ENCODE measurements around the gene HS3ST2.

DNA sequence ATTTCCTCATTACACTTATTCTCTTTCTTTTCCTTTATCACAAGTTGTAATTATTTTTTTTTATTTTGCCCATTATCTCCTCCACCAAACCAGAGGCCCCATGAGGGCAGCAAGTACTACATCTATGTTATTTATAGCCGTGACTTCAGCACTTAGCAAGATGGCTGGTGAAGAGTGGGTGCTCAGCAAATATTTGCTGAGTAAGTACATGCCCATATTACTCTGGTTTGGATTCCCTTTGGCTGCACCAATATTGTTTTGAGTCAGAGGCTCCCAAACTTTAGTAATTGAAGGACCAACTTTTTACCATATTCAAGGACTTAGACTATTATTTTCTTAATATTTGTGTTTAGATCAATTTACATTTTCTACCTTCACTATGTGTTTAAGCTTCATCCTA lies 83.2 kb downstream of the HS3ST2 start:
- TF ChIP-seq NRF1 (IDR thresholded peaks at IDR 0.05; ENCODE audit: low read depth, low read length): no peak
- no peak for TF ChIP-seq POLR2AphosphoS5 (IDR thresholded peaks at IDR 0.05; ENCODE audit: low read depth, low read length)
- TF ChIP-seq EP300 (IDR thresholded peaks at IDR 0.05; ENCODE audit: borderline replicate concordance in 1 of 2, low read depth in 1 of 2, low read length in 1 of 2): no peak
- no peak for TF ChIP-seq EZH2phosphoT487 (IDR thresholded peaks at IDR 0.05; ENCODE audit: borderline replicate concordance, low read depth)
- TF ChIP-seq TAF1 (IDR thresholded peaks at IDR 0.05; ENCODE audit: borderline replicate concordance, low read depth, low read length): no peak
- TF ChIP-seq, protein P1, sequence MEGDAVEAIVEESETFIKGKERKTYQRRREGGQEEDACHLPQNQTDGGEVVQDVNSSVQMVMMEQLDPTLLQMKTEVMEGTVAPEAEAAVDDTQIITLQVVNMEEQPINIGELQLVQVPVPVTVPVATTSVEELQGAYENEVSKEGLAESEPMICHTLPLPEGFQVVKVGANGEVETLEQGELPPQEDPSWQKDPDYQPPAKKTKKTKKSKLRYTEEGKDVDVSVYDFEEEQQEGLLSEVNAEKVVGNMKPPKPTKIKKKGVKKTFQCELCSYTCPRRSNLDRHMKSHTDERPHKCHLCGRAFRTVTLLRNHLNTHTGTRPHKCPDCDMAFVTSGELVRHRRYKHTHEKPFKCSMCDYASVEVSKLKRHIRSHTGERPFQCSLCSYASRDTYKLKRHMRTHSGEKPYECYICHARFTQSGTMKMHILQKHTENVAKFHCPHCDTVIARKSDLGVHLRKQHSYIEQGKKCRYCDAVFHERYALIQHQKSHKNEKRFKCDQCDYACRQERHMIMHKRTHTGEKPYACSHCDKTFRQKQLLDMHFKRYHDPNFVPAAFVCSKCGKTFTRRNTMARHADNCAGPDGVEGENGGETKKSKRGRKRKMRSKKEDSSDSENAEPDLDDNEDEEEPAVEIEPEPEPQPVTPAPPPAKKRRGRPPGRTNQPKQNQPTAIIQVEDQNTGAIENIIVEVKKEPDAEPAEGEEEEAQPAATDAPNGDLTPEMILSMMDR (IDR thresholded peaks at IDR 0.05): no peak
- TF ChIP-seq, protein P2, sequence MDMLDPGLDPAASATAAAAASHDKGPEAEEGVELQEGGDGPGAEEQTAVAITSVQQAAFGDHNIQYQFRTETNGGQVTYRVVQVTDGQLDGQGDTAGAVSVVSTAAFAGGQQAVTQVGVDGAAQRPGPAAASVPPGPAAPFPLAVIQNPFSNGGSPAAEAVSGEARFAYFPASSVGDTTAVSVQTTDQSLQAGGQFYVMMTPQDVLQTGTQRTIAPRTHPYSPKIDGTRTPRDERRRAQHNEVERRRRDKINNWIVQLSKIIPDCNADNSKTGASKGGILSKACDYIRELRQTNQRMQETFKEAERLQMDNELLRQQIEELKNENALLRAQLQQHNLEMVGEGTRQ (IDR thresholded peaks at IDR 0.05; ENCODE audit: borderline replicate concordance, low read depth, low read length): no peak
- no peak for TF ChIP-seq GATA2 (CRISPR knock-in tag; IDR thresholded peaks at IDR 0.05)
